Ovary (tissue), 3 donors: ENCODE data around the gene DAGLB.

Experiments used
- CTCF ChIP-seq, 3 donors: fragments of 450-650 bp in 2 of 3; fragments of 200-600 bp in 1 of 3; IDR thresholded peaks; one replicate each; pipeline versions ENCODE4 v1.5.1 to v1.8.0; 2016 to 2022; ENCODE audit warnings: antibody characterized with exemption in 3 of 3, mild to moderate bottlenecking in 1 of 3
- POLR2A ChIP-seq: fragments of 450-650 bp; IDR thresholded peaks from one replicate; pipeline ENCODE4 v1.6.1; 2017; ENCODE audit warnings: antibody characterized with exemption, mild to moderate bottlenecking, moderate library complexity
- donor health status: DM: no; HTN: no; CAD: no.

GRCh38 chr7:6479067-6479466 is 31.3 kb upstream of the DAGLB start:
- TF ChIP-seq CTCF (IDR thresholded peaks at IDR 0.05), result no peak
- TF ChIP-seq POLR2A, result no peak
